NCI-H748 (cell line): ENCODE measurements around the gene KDM2A.

Source experiments
- DNase-seq: peaks from one replicate; lab custom pipeline; 2025; ENCODE audit not compliant: unreplicated experiment; lab: John Stamatoyannopoulos, UW

KDM2A gene

DNA sequence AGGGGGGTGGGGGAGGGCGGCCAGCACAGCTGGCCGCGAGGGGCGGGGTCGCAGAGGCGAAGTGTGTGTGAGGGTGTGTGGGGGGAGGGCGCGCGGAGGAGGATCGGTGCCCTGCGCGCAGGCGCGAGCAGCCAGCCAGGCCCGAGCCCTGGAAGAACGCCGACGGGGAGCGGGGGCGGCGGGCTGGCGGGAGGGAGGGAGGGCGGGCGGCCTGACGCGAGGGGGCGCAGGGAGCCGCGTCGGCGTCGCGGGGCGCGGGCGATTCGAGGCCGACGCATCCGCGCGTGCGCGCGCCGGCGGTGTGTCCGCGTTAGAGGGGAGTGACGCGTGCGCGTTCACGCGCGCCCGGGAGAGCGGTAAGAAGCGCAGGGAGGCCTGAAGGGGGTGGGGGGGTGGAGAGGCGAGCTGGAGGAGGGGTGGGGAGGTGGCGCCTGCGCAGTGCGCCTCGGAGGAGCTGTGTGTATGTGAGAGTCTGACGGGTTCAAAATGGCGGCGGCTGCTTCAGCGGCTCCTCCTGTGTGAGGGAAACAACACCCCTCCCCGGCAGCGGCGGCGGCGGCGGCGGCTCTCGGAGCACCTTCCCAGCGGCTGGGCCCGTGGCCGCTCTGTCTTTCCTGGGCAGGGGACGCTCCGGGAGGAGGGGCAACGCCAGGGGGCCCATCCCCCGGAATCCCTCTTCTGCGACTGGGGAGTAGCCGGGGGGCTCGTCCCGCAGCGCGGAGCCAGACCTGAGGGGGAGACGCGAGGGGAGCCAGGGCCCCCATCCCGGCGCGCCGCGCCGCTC, at the start of gene KDM2A:
Gene KDM2A, plus strand, starts transcription at position 463 of the 784 bp plus-strand sequence. CDS start 2,054 bp downstream, outside the sequence.
- DNase-seq, result peak; percentile 99

DNA sequence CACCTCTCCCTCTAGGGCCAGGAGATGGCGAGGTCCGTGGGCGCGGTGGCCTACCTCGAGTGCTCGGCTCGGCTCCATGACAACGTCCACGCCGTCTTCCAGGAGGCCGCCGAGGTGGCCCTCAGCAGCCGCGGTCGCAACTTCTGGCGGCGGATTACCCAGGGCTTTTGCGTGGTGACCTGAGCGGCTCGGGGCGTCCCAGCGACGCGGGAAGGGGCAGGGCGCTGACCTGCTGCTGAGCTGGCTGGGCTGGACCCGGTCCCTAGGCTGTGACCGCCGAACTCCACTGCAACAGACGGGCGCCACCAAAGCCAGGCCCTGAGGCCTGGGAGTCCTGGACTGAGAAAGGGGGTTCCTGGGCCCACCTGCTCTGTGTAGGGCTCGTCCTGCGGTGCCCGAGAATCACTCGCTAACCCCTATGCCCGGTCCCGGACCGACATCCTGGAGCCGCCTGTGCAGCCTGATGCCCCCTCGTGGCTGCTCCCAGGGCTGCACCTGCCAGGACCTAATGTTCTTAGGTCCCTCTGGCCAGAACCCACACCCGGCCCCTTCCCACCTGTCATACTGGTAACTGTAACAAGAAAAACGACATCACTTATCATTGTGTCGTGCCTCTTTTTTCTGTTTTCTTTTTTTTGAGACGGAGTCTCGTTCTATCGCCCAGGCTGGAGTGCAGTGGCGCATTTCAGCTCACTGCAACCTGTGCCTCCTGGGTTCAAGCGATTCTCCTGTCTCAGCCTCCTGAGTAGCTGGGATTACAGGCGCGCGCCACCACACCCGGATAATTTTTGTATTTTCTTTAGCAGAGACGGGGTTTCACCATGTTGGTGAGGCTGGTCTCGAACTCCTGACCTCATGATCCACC, 47.4 kb upstream of the KDM2A start:
- DNase-seq, result peak; percentile 52

DNA sequence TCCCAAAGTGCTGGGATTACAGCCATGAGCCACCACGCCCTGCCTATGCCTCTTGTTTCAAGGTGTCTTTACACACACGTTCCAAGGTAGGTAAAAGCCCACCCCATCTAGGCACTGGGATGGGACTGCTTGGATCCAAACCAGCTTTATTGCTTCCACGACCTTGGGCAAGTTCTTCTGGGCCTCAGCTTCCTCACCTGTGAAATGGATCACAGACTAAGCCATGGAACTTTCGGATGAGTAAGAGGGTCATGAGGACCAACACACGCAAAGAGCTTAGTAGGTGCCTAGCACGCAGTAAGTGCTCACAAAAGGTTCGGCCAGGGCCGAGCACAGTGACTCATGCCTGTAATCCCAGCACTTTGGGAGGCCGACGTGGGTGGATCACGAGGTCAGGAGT, 46.8 kb upstream of the KDM2A start:
- no peak for DNase-seq

DNA sequence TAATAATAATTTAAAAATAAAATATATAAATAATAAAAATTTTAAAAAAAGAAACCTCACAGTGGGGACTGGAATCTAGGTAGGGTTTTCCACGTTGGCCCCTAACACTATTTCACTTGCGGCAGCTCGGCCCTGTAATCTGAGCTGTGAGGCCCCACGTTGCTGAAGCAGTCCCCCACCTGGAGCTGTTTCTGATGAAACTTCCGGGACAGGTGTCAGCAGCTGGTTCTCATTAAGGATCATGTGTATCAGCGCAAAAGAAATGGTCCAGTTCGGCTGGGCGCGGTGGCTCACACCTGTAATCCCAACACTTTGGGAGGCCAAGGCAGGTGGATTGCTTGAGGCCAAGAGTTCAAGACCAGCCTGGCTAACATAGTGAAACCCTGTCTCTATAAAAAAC, 45.2 kb upstream of the KDM2A start:
- DNase-seq, result no peak

DNA sequence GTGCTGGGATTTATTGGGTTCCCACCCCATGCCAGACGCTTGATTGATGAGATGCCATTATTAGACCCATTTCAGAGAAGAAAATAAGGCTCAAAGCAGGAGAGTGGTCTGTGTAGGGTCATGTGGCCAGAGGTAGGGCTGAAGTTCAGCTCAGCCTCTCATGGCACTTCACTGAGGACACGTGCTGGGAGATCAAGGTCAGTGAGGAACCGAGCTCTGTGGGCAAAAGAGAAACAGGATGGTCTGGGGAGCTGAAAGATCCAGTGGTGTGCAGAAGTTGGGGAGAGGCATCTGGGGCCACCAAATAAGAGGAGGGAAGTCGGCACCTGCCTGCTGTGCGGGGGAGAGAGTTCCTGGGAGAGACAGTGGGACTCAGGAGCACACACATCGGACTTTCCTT, 42.9 kb upstream of the KDM2A start:
- no peak for DNase-seq

DNA sequence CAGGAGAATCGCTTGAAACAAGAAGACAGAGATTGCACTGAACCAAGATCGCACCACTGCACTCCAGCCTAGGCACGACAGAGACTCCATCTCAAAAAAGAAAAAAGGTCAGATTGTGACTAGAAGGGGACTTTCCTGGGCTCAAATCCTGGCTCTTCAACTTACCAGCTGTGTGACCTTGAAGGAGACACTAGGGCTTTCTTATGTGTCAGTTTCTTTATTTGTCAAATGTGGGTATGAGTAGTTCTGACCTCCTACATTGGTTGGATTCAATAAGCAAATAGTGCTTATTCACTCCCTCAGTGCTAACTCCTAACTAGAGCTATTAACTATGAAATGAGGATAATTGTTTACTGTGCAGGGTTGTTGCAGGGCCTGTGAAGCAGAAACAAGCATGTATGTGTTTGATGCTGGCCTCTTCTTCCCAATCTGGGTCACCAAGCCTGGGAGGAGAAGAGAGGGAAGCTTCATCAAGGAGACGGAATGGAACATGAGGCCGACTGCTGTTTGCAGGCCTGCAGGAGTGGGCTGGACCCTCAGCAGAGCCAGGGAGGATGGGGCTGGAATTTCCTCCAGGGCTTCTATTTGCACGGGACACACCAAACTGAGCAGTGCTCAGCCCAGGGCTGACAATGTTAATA, 39.9 kb upstream of the KDM2A start:
- no peak for DNase-seq

DNA sequence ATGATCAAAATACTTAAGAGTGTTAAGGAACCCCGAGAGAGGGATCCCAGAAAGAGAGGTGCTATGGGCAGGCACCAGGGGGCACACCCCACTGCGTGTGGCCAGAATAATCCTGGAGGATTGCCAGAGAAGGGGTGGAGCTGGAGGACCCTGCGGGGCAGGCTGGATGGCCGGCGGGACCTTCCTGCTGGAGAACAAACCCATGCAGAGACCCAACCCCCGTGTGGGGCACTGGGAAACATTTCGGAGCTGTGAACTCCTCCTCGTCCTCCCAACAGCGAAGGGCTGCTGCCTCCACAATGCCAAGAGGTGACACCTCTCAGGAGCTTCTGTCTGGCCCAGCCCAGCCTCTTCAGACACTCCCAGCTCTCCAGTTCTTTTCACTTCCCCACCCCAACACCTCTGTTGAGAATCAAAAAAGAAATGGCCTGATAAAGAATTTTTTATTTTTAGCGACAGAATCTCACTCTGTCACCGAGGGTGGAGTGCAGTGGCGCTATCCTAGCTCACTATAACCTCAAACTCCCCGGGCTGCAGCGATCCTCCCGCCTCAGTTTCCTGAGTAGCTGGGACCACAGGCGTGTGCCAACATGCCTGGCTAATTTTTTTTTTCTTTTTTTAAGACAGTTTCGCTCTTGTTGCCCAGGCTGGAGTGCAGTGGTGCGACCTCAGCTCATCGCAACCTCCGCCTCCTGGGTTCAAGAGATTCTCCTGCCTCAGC, 36.8 kb upstream of the KDM2A start:
- no peak for DNase-seq

DNA sequence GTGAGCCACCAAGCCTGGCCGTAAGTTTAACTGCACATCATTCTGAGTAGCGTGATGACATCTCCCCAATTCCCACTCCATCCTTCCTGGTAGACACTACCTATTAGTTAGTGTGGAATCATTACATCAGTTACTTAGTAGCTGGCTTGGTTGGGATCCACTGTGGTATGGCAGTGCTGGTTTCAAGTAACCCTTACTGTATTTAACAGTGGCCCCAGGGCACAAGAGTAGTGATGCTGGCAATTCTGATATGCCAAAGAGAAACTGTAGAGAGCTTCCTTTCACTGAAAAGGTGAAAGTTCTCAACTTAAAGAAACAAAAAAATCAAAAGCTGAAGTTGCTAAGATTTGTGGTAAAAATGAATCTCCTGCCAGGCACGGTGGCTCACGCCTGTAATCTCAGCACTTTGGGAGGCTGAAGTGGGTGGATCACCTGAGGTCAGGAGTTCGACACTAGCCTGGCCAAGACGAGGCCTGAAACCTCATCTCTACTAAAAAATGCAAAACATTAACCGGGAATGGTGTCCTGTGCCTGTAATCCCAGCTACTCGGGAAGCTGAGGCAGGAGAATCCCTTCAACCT, 35.2 kb upstream of the KDM2A start:
- DNase-seq, result no peak

DNA sequence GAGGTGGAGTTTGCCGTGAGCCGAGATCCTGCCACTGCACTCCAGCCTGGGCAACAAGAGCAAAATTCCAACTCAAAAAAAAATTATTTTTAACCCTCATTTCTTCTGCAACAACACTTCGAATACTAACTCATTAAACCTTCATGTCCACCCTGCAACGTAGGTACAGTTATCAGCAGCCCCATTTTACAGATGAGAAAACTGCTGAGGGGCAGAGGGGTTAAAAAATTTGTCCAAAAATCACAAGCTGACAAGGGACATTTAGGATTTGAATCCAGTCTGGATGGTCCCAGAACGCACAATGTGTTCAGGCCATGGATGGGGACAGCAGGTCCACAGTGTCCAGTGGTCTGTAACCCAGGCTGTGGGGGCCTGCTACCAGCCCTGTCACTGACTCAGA, 33.4 kb upstream of the KDM2A start:
- DNase-seq, result no peak

DNA sequence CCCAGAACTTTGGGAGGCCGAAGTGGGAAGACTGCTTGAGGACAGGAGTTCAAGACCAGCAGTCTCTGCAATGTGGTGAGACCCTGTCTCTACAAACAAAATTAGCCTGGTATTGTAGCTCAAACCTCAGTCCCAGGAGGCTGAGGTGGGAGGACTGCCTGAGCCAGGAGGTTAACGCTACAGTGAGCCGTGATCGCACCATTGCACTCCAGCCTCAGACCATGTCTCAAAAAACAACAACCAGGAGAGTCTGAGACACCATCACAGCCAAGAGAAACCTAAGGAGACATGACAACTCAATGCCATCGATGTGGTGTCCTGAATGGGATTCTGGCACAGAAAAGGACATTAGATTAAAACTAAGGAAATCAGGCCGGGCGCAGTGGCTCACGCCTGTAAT, 28.3 kb upstream of the KDM2A start:
- DNase-seq, result no peak

DNA sequence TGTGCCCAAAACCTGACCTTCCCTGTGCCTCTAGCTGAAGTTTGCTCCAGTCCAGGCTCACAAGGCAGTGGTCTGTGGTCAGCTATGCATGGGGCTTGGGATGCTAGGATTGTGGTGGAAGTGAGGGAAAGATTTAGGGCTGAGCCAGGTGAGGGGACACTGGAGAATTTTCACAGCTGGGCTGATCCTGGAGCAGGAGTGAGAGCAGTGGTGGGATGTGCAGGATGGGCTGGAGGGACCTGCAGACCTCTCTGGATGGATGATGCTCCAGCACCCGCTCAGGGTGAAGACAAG, 23.9 kb upstream of the KDM2A start:
- DNase-seq, result no peak

DNA sequence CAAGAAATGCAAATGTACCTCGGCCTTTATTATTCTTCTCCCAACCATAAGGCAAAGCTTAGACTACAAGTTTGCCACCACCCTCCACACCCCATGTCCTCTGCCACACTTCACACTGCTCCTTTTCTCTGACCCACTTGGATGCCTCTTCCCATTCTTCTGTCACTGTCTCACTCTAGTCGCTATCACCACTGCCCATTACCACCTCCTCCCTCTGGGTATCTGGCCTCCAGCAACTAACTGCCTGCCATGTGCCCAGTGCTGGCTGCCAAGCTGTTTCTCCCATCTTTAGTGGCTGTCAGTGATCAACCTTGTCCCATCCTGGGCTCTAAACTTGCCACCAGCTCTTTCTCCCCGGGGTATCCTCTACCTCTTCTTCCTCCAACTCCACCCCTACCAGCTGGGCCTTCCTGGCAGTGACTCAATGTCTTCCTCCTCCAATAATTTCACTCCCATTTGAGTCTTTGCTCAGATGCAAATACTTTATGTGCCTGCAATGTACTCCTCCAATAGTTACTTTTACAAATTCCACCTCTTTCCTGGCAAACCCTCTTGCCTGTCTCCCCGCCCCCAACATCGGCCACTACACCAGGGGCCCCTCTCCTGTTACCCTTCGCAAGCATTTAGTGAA, 20.1 kb upstream of the KDM2A start:
- no peak for DNase-seq

DNA sequence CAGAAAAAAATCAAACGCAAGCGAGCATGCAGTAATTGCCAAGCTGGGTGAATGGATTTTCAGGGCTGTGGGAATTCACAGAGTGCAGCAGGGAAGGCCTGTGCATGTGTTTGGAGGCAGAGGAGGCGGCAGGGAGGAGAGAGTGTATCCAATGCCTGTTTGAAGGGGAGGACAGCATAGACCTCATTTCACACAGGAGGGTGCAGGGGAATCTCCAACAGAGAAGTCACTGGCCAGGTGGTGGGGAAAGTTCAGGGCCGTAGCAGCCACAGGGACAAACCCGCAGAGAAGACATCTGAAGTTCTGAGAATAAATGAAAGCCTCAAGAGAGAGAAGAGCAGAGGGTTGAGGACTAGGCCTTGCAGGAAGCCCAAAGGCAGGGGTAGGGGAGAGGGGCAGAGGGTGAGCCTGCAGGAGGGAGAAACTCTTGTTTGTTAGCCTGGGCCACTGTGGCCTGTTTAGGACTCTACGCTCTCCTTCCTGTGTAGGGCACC, 19.2 kb upstream of the KDM2A start:
- DNase-seq, result no peak

DNA sequence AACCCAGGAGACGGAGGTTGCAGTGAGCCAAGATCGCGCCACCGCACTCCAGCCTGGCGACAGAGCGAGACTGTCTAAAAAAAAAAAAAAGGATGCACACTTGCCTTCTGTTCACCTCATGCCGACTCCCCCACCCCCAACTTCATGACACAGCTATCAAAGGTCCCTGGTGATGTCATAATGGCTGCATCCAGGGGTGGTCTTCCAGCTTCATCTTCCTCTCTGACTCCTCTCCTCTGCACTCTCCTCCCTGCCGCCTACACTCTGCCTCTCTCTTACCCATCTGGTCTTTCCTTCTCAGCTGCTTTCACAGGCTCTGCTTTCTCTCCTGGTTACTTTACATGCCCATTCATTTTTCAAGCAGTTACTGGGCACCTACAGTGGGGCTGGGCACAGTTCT, 16.4 kb upstream of the KDM2A start:
- no peak for DNase-seq

DNA sequence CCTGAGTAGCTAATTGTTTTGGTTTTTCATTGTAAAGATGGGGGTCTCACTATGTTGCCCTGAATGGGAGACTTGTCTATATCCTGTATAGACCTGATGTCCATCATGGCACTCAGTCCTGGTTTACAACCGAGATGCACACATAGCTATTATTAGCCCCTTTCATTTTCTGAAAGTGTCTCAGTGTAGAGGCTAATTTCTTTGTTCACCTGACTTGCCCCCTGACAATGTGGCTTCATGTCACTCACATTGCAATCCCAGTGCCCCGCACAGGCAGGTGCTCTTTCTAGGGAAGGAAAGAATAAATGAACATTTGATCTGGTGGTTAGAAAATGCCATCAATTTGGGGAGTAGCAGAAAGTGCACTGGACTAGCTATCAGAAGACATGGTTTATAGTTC, 13.1 kb upstream of the KDM2A start:
- no peak for DNase-seq

DNA sequence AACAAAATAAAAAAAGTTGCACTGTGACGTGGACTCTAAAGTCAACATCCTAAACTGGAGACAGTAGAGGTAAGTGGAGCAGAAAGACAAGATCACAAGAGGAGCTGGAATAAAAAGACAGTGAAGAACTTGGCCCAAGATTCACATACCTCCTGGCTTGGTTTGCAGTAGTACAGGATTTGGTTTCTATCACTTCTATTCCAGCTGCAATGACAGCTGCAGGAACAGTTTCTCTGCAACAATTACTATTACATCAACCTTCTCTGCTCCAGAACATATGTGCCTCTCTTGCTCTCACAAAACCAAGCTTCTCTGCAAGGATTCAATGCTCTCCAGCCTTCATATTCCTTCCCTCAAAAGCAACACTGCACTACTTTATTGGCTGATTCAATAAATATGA, 7.8 kb upstream of the KDM2A start:
- no peak for DNase-seq

DNA sequence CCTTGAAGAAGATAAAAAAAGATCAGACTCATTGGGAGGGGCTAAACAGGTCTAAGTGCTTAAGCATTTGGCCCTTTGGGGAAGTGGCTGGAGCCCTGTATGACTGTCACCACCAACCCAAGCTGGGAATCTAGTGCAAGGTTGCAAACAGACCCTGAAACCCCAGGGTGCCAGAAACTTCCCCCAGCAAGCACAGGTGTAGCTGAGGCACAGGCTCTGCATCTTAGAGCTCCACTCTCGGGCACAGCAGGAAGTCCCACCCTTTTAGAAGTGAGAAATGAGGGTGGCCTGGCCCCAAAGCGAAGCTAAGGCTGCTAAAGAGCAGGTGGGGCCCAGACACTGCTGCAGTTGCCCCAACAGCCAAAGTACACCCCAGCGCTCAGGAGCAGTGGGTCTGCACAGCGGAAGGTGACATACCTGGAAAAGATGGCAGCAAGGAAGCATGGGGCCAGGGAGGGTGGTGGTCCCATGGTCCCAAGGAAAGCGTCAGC, 5.8 kb upstream of the KDM2A start:
- no peak for DNase-seq

DNA sequence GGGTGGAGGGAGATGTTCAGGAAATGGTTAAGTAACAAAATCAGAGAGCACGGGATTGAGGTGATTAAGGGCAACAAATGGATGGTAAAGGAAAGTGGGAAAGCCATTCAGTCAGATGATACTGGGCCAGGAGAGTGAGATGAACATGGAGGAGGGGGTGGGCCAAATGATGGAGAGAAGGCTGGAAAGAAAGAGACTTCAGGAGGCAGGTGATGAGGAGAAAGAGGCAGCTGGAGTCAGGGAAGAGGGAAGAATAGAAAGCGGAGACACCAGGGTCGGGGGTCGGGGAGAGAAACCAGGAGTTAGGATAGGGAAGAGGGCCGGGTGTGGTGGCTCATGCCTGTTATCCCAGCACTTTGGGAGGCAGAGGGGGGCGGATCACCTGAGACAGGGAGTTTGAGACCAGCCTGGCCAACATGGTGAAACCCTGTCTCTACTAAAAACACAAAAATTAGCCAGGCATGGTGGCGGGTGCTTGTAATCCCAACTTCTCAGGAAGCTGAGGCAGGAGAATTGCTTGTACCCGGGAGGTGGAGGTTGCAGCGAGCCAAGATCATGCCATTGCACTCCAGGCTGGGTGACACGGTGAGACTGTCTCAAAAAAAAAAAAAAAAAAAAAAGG, 4.7 kb upstream of the KDM2A start:
- no peak for DNase-seq

DNA sequence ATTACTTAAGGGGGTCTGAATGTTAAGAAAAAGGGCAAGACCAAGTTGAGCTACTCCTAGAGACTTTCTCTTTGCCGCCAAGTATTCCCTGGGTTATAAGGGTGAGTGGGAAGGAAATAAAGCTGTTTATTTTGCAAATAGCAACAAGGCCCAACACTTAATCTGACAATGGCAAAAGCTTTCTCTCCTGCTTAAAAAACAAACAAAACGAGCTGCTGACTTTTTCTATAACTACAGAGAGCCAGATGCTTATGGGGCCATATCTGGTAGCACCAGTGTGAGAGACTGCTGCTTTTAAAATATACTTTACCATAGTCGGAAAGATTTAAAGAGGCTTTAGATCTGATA, 2.3 kb upstream of the KDM2A start:
- no peak for DNase-seq

DNA sequence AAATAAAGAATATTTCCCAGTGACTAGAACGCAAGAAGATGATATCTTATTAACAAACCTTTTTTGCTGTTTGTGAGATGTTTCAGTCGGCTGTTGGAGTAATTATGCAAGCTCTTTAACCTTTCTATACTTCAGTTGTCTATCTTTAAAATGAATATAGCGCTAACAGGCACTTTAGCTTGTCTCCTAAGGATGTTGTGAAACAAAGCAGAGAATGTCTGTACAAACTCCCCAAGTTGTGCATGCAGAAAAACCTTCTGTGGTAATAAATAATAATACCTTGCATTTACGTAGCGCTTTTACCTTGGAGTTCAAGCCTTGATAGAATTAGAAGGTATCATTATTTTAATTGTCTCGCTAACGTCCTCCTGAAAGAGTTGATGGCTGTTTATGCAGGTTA, 1.9 kb upstream of the KDM2A start:
- DNase-seq, result peak; percentile 64
